K562 (cell line): Measurements from ENCODE around the gene KIF5A. TPM values are rescaled to one million over a fixed set of nuclear protein-coding genes. Genes with fewer than 3 reads are reported as not detected.

Experiments
- ATAC-seq: fragments of 200-7000 bp; cut with Tn5 transposase; 3 replicates; pipeline ENCODE4 v1.9.1; 2020; ENCODE audit warnings: moderate library complexity
- BruUV-seq: library from RNA; stranded (reverse); fragments of 400-500 nt; replicated peaks from 2 replicates; lab custom pipeline; 2021; lab: Mats Ljungman, UMichigan
- CTCF ChIA-PET: fragments of 300-600 bp; formaldehyde crosslinking; extraction: SDS; loops from one replicate; lab custom pipeline; 2021; ENCODE audit warnings: low intra/inter-chr PET ratio; lab: Yijun Ruan, JAX
- POLR2A ChIA-PET: fragments of 300-600, 350-650 bp; sonication (Branson Sonifier 250); formaldehyde crosslinking; extraction: SDS; loops from one replicate; lab custom pipeline; 2021; ENCODE audit warnings: antibody characterized with exemption, inconsistent platforms; lab: Yijun Ruan, JAX
- DNase-seq, 4 experiments: peaks; one replicate each; pipeline versions ENCODE4 v3.0.0 to v3.0.0-alpha.2; 2011 to 2018; ENCODE audit warnings: low spot score in 3 of 4, mixed read lengths in 3 of 4; ENCODE audit errors: extremely low read depth in 1 of 4
- FAIRE-seq: peaks from 2 replicates; lab custom pipeline; 2011; peaks lifted over from hg19 to GRCh38; lab: Jason Lieb, UNC
- H2AFZ ChIP-seq: 2 replicates; pipeline ENCODE4 v1.6.0; 2011; ENCODE audit warnings: low read depth, low read length, control low read depth, inconsistent platforms
- H3K27ac ChIP-seq: fragments of 200-600 bp; 3 replicates; pipeline ENCODE4 v1.8.0; 2011; ENCODE audit warnings: low read depth, mild to moderate bottlenecking, control low read depth, inconsistent platforms, low read length, moderate library complexity, mixed read lengths; ENCODE audit errors: extremely low read depth
- H3K27me3 ChIP-seq, 2 experiments: fragments of 300-600 bp in 1 of 2; 2 replicates in 1 of 2; 3 replicates in 1 of 2; pipeline versions ENCODE4 v1.6.0 to v1.8.0; 2011; ENCODE audit warnings: inconsistent platforms in 2 of 2, low read length in 2 of 2, mild to moderate bottlenecking in 1 of 2, mixed read lengths in 1 of 2, moderate library complexity in 1 of 2; ENCODE audit not compliant: control insufficient read depth in 2 of 2, insufficient read depth in 2 of 2
- H3K36me3 ChIP-seq: fragments of 300-600 bp; 3 replicates; pipeline ENCODE4 v1.8.0; 2011; ENCODE audit warnings: mild to moderate bottlenecking, low read length, inconsistent platforms; ENCODE audit not compliant: control insufficient read depth, insufficient read depth
- H3K4me1 ChIP-seq, 2 experiments: fragments of 200-600 bp in 1 of 2; replicated peaks in 1 of 2; 2 replicates in 1 of 2; 3 replicates in 1 of 2; pipeline versions ENCODE4 v1.5.1 to v1.8.0; 2011; ENCODE audit warnings: inconsistent platforms in 2 of 2, low read length in 2 of 2, mild to moderate bottlenecking in 1 of 2, mixed read lengths in 1 of 2, moderate library complexity in 1 of 2; ENCODE audit not compliant: control insufficient read depth in 2 of 2, insufficient read depth in 2 of 2
- H3K4me2 ChIP-seq: 2 replicates; pipeline ENCODE4 v1.6.1; 2011; ENCODE audit warnings: low read length, control low read depth, inconsistent platforms, mixed read lengths; ENCODE audit not compliant: insufficient read depth
- H3K4me3 ChIP-seq: fragments of 200-600 bp; sonication (generic), shearing (Covaris generic); 2 replicates; pipeline ENCODE4 v1.5.1; 2016; ENCODE audit warnings: control low read depth, inconsistent platforms
- H3K79me2 ChIP-seq: fragments of 200-600 bp; 3 replicates; pipeline ENCODE4 v1.8.0; 2011; ENCODE audit warnings: low read length, inconsistent platforms; ENCODE audit not compliant: control insufficient read depth, insufficient read depth
- H3K9ac ChIP-seq, 2 experiments: 2 replicates each; pipeline versions ENCODE4 v1.6.0 to v1.6.1; 2011; ENCODE audit warnings: low read depth in 2 of 2, low read length in 2 of 2, control low read depth in 1 of 2, inconsistent platforms in 1 of 2, mild to moderate bottlenecking in 1 of 2, mixed read lengths in 1 of 2; ENCODE audit not compliant: insufficient read depth in 1 of 2
- H3K9me1 ChIP-seq: one replicate; pipeline ENCODE4 v1.6.0; 2011; ENCODE audit warnings: inconsistent platforms, mild to moderate bottlenecking, low read length, moderate library complexity; ENCODE audit not compliant: control insufficient read depth, insufficient read depth
- H3K9me3 ChIP-seq: replicated peaks from 2 replicates; pipeline ENCODE4 v1.5.1; 2011; ENCODE audit warnings: low read depth, low read length, inconsistent platforms; ENCODE audit not compliant: control insufficient read depth, insufficient read depth
- H4K20me1 ChIP-seq: replicated peaks from 2 replicates; pipeline ENCODE4 v1.6.1; 2011; ENCODE audit warnings: low read length, inconsistent platforms, mixed read lengths; ENCODE audit not compliant: control insufficient read depth, insufficient read depth
- ARID1B ChIP-seq: fragments of 450-650 bp; IDR thresholded peaks from 2 replicates; pipeline ENCODE4 v1.6.1; 2016; ENCODE audit warnings: antibody characterized with exemption, mild to moderate bottlenecking, inconsistent platforms
- CBFA2T2 ChIP-seq: fragments of 450-650 bp; conservative IDR thresholded peaks from 2 replicates; pipeline ENCODE4 v1.6.1; 2017; ENCODE audit warnings: mild to moderate bottlenecking
- ESRRA ChIP-seq: fragments of 450-650 bp; IDR thresholded peaks from 2 replicates; pipeline ENCODE4 v1.6.1; 2014; ENCODE audit warnings: low read depth, mild to moderate bottlenecking, moderate library complexity, borderline replicate concordance
- IRF2 ChIP-seq: sonication (generic); formaldehyde crosslinking; IDR thresholded peaks from 2 replicates; pipeline ENCODE4 v1.8.1; 2022; ENCODE audit warnings: mild to moderate bottlenecking, missing genetic modification reagents
- KLF1 ChIP-seq: fragments of 450-650 bp; IDR thresholded peaks from 2 replicates; pipeline ENCODE4 v1.6.1; 2016; ENCODE audit warnings: missing genetic modification characterization, missing compliant biosample characterization
- PTRF ChIP-seq: fragments of 450-650 bp; IDR thresholded peaks from 2 replicates; pipeline ENCODE4 v1.6.1; 2016; ENCODE audit warnings: mild to moderate bottlenecking, missing genetic modification characterization, missing compliant biosample characterization
- RFX5 ChIP-seq: IDR thresholded peaks from 2 replicates; pipeline ENCODE4 v1.6.1; 2011; ENCODE audit warnings: low read depth, mild to moderate bottlenecking, improper control_type of control experiment, low read length
- SIN3A ChIP-seq, 2 experiments: fragments of 150-350 bp in 1 of 2; IDR thresholded peaks; 2 replicates each; pipeline ENCODE4 v1.6.1; 2011 to 2016; ENCODE audit warnings: borderline replicate concordance in 2 of 2, low read depth in 2 of 2, low read length in 2 of 2, mild to moderate bottlenecking in 2 of 2, moderate library complexity in 2 of 2; ENCODE audit not compliant: control insufficient read depth in 1 of 2
- TCF7L2 ChIP-seq: fragments of 150-350 bp; IDR thresholded peaks from 2 replicates; pipeline ENCODE4 v1.6.1; 2016; ENCODE audit warnings: low read depth, mild to moderate bottlenecking, low read length, moderate library complexity
- ZNF121 ChIP-seq: sonication (generic); formaldehyde crosslinking; conservative IDR thresholded peaks from 2 replicates; pipeline ENCODE4 v1.8.0; 2022; ENCODE audit warnings: missing genetic modification reagents
- ZNF41 ChIP-seq: fragments of 250-450 bp; sonication (Bioruptor Pico); conservative IDR thresholded peaks from 2 replicates; pipeline ENCODE4 v1.4.0; 2020; ENCODE audit warnings: mild to moderate bottlenecking
- ZNF655 ChIP-seq: fragments of 250-450 bp; sonication (Bioruptor Pico); IDR thresholded peaks from 2 replicates; pipeline ENCODE4 v1.5.0; 2021
- in situ Hi-C: fragments of 300-500 bp; cut with MboI; formaldehyde crosslinking; loops from 4 replicates; pipeline ENCODE4 v1.15.0; 2018; ENCODE audit warnings: inconsistent platforms, mixed read lengths
- intact Hi-C: fragments of 100-400 bp; cut with micrococcal nuclease; formaldehyde crosslinking; loops from 2 replicates; pipeline ENCODE4 v1.14.2; 2022
- polyA plus RNA-seq, 8 experiments: library from polyadenylated mRNA; depleted of rRNA in 4 of 8; stranded (reverse) in 5 of 8; unstranded in 3 of 8; fragments of >200 nt; fragmentation: Nextera tagmentation in 2 of 8; fragmentation: Illumina TruSeq in 1 of 8; extraction: Ambion mirVana in 2 of 8; extraction: Trizol in 1 of 8; gene quantifications; 2 replicates each; pipeline versions ENCODE4 v1.2.1 to v1.2.3, GENCODE V29; 2011 to 2014; ENCODE audit warnings: inconsistent platforms in 1 of 8, missing spikeins in 1 of 8
- total RNA-seq, 7 experiments: library from RNA; depleted of rRNA in 6 of 7; stranded (reverse); fragments of >200 nt in 6 of 7; fragmentation: Illumina TruSeq in 2 of 7; extraction: Trizol in 2 of 7; gene quantifications; 2 replicates each; pipeline versions ENCODE4 v1.2.1 to v1.2.3, GENCODE V29; 2011 to 2021; ENCODE audit warnings: low replicate concordance in 1 of 7
- TF ChIP-seq, protein P1 (sequence below): fragments of 250-450 bp; sonication (Bioruptor Pico); IDR thresholded peaks from 2 replicates; pipeline ENCODE4 v1.8.0; 2021; ENCODE audit warnings: borderline replicate concordance, mild to moderate bottlenecking, moderate library complexity; ENCODE audit not compliant: poor library complexity, severe bottlenecking
- TF ChIP-seq, protein P2 (sequence below): fragments of 250-450 bp; sonication (Bioruptor Pico); IDR thresholded peaks from 2 replicates; pipeline ENCODE4 v1.5.0; 2020; ENCODE audit warnings: mild to moderate bottlenecking, borderline replicate concordance

KIF5A gene
- total and polyA plus RNA-seq, 9 of the 15 experiments (the other 6 are each of a cell fraction or from before 2014, with no cell fraction given), result 3.4 to 17.7 (median 8.0) TPM

GRCh38 chr12:57602544-57602943 lies 52.7 kb downstream of the KIF5A start:
- Histone ChIP-seq H3K27me3 (no peaks in the 10 kb centered on the region), H3K4me2 (no peak overlapping the region), H4K20me1 (no peaks in the 10 kb centered on the region), H3K4me3 (no peak overlapping the region), H3K79me2 (no peaks in the 10 kb centered on the region), H3K9ac (no peak overlapping the region), H3K36me3 (peaks cover 47% of the 10 kb centered on the region; the same call in 2 of the 3 replicates), H3K27ac (no peak overlapping the region), H2AFZ (no peak overlapping the region), H3K9me3 (no peaks in the 10 kb centered on the region), H3K9me1 (no peaks in the 10 kb centered on the region), H3K4me1 (peaks cover 9 to 12% of the 10 kb centered on the region in 2 experiments; a peak in 4 of 5 replicates)
- no peak for TF ChIP-seq TCF7L2
- no peak for TF ChIP-seq ZNF121 (CRISPR knock-in tag)
- no peak for TF ChIP-seq ZNF41
- TF ChIP-seq, protein P1, sequence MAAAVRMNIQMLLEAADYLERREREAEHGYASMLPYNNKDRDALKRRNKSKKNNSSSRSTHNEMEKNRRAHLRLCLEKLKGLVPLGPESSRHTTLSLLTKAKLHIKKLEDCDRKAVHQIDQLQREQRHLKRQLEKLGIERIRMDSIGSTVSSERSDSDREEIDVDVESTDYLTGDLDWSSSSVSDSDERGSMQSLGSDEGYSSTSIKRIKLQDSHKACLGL (CRISPR knock-in tag), result no peak
- TF ChIP-seq SIN3A (IDR thresholded peaks at IDR 0.05; ENCODE audit: borderline replicate concordance in 2 of 2, control insufficient read depth in 1 of 2, low read depth in 2 of 2, low read length in 2 of 2), result no peak
- TF ChIP-seq CBFA2T2, result no peak
- TF ChIP-seq ESRRA, result no peak
- TF ChIP-seq ZNF655 (CRISPR knock-in tag), result no peak
- TF ChIP-seq, protein P2, sequence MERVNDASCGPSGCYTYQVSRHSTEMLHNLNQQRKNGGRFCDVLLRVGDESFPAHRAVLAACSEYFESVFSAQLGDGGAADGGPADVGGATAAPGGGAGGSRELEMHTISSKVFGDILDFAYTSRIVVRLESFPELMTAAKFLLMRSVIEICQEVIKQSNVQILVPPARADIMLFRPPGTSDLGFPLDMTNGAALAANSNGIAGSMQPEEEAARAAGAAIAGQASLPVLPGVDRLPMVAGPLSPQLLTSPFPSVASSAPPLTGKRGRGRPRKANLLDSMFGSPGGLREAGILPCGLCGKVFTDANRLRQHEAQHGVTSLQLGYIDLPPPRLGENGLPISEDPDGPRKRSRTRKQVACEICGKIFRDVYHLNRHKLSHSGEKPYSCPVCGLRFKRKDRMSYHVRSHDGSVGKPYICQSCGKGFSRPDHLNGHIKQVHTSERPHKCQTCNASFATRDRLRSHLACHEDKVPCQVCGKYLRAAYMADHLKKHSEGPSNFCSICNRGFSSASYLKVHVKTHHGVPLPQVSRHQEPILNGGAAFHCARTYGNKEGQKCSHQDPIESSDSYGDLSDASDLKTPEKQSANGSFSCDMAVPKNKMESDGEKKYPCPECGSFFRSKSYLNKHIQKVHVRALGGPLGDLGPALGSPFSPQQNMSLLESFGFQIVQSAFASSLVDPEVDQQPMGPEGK (CRISPR knock-in tag), result no peak
- no peak for TF ChIP-seq KLF1 (tag)
- no peak for TF ChIP-seq IRF2
- TF ChIP-seq ARID1B, result no peak
- no peak for TF ChIP-seq PTRF (tag)
- TF ChIP-seq RFX5, result no peak
- no peak for FAIRE-seq
- ChIA-PET POLR2A (no interaction called here), CTCF (no interaction called here)
- DNase-seq, result no peak
- intact Hi-C loops, result no loop called here
- in situ Hi-C loops, result no loop called here
- ATAC-seq, result no peak
- no TSS peak for BruUV-seq
